Activated CD4-positive, alpha-beta T cell treated with anti-CD3 and anti-CD28 coated beads, Interleukin-10, Interleukin-2, amounts not matched to agents 100 ng/mL and 50 ng/mL, durations not matched to agents 16 hours and 8 hours (primary cell): ENCODE measurements around the gene EEF1A1.
"Not testable (repeated sequence)": the region's sequence is repeated elsewhere in the genome, so short reads cannot be mapped to it uniquely, and the experiment has no call there.

Source experiments
- DNase-seq: peaks from one replicate; pipeline ENCODE4 v3.0.0-alpha.2; 2020

EEF1A1 gene

GRCh38 chr6:73537677-73538076 lies 16.8 kb upstream of the EEF1A1 start:
- no peak for DNase-seq

- DNase-seq = no peak
Measured at GRCh38 chr6:73534628-73535027, 13.8 kb upstream of the EEF1A1 start.

DNA sequence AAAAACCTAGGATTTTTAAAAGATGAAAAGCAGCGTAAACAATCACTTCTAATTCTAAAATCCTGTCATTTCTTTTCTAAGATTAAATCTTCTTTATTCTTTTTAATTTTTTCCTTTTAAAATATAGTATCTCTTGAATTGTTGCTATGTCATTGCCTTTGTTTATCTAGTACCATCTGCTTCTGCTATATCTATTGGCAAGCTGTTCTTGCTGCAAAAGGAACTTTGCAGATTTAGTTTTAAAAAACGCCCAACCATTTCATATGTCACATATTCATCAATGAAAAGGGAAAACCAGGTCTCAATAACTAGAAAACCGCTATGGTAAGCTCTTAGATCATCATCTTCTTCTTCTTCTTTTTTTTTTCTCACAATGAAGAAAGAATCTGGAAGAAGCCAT lies 11.5 kb upstream of the EEF1A1 start:
- DNase-seq = no peak

GRCh38 chr6:73528897-73529296 lies 8.1 kb upstream of the EEF1A1 start:
- DNase-seq = no peak

- no peak for DNase-seq
Measured at GRCh38 chr6:73525546-73526330, 4.9 kb upstream of the EEF1A1 start.

DNA sequence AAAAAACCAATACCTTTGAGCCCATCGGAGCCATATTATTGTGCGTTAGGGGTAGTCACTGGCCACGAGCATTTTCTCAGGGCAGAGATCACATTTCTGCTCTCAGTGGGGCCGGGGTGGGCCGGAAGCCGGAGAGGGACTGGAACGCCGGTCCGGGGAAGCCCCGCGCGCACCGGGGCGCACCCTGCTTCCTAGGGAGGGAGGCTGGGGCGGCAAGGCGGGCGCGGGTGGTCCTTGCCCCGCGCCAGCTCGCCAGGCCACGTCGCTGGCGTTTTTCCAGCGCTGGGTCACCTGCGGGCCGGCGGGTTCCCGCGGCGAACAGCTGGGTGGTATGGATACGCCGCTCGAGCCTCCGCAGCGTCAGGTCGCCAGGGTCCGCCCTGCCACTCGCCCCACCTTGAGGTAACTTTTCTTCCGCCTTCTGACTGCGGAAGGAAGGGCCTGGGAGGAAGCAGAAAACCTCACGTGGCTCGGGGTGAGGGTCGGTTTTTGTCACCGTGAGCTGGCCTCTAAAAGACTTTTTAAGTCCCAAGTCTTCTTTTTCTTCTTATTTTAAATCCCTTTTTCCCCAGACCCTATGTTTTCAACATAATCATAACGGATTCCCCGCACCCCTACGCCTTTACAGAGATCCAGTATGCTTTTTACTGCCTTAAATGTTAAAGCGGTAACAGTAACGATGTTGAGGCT lies 2.7 kb upstream of the EEF1A1 start:
- peak; percentile 92 for DNase-seq

GRCh38 chr6:73521351-73521985 lies 636 bp upstream of the EEF1A1 start:
- DNase-seq = no peak

- DNase-seq = peak; percentile 88
Measured at GRCh38 chr6:73519926-73520687, 725 bp downstream of the EEF1A1 start.

GRCh38 chr6:73518982-73519881 lies 1.6 kb downstream of the EEF1A1 start:
- peak; percentile 30 for DNase-seq

DNA sequence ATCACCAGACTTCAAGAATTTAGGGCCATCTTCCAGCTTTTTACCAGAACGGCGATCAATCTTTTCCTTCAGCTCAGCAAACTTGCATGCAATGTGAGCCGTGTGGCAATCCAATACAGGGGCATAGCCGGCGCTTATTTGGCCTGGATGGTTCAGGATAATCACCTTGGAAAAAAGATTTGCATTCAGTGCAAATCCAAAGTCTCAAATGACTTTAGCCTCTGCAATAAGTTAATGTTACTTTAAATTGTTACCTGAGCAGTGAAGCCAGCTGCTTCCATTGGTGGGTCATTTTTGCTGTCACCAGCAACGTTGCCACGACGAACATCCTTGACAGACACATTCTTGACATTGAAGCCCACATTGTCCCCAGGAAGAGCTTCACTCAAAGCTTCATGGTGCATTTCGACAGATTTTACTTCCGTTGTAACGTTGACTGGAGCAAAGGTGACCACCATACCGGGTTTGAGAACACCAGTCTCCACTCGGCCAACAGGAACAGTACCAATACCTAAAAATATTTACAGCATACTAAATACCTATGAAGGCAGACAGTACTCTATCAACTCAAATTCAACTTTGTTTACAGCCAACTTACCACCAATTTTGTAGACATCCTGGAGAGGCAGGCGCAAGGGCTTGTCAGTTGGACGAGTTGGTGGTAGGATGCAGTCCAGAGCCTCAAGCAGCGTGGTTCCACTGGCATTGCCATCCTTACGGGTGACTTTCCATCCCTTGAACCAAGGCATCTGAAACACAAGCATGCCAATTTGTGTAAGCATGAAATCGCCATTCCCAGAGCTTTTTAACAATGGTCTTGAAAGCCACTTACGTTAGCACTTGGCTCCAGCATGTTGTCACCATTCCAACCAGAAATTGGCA lies 2.5 kb downstream of the EEF1A1 start:
- peak; percentile 37 for DNase-seq

- peak; percentile 56 for DNase-seq
Measured at GRCh38 chr6:73516514-73517489, 4.0 kb downstream of the EEF1A1 start.

DNA sequence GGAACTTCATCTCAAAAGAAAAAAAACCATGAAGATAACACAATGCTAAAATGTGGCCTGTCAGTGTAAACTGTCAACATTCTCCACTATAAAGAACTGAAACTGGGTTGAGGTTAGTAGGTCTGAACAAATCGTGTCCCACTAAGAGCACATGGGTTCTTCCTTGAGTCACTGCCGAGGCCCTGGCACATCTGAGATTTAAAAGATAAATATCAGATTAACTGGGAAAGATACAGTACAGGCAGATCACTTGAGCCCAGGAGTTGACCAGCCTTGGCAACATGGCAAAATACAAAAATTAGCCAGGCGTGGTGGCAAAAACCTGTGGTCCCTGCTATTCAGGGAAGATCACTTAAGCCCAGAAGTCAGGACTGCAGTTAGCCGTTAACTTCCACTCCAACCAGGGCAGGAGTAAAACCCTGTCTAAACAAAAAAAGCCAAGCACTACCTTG lies 5.6 kb downstream of the EEF1A1 start:
- DNase-seq = peak; percentile 64

- DNase-seq = peak; percentile 65
Measured at GRCh38 chr6:73514746-73515110, 6.1 kb downstream of the EEF1A1 start.

- peak; percentile 17 for DNase-seq
Measured at GRCh38 chr6:73513496-73513854, 7.4 kb downstream of the EEF1A1 start.

DNA sequence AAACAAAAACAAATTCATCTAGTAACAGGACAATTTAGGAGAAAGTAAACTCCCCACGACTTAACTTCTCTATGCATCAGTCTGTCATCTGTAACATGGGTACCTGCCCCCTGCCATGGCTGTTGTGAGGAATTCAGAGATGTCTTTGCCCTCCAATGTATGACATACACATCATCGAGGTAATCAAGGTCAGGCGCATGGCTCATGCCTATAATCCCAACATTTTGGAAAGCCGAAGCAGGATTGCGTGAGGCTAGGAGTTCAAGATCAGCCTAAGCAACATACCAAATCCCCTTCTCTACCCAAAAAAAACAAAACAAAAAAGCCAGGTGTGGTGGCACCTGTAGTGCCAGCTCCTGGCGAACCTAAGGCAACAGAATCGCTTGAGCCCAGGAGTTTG lies 9.0 kb downstream of the EEF1A1 start:
- DNase-seq = no peak

DNA sequence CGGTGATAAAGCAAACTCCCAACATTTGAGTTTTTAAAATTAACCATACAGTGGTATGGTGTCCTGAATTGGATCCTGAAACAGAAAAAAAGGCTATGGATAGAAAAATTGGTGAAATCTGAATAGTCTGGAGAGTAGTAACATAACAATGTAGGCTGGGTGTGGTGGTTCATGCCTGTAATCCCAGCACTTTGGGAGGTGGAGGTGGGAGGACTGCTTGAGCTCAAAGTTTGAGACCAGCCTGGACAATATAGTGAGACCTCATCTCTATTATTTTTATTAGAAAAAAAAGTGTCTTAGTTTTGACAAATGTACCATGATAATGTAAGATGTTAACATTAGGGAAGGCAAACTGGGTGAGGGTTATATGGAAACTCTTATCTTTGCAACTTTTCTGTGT lies 11.0 kb downstream of the EEF1A1 start:
- DNase-seq = no peak

GRCh38 chr6:73508776-73509175 lies 12.1 kb downstream of the EEF1A1 start:
- DNase-seq = no peak

DNA sequence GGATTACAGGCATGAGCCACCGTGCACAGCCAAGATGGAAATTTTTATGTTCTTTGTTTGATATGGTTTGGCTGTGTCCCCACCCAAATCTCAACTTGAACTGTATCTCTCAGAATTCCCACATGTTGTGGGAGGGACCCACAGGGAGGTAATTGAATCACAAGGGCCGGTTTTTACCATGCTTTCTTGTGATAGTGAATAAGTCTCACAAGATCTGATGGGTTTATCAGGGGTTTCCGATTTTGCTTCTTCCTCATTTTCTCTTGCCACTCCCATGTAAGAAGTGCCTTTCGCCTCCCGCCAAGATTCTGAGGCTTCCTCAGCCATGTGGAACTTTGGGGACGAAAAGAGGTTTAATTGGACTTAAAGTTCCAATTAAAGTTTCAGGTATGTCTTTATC lies 14.6 kb downstream of the EEF1A1 start:
- DNase-seq = no peak

DNA sequence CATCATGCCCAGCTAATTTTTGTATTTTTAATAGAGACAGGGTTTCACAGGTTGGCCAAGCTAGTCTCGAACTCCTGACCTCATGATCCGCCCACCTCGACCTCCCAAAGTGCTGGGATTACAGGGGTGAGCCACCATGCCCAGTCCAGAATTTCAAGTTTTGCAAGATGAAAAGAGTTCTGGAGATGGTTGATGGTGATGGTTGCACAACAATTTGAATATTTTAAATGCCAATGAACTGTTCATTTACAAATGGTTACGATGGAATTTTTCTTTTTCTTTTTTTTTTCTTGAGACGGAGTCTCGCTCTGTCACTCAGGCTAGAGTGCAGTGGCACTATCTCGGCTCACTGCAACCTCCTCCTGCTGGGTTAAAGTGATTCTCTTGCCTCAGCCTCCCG lies 15.1 kb downstream of the EEF1A1 start:
- not testable (repeated sequence) for DNase-seq

GRCh38 chr6:73505142-73505541 lies 15.7 kb downstream of the EEF1A1 start:
- DNase-seq = no peak
